IgD-negative memory B cell (primary cell): Measurements from ENCODE around the gene ZBED5. TPM values are rescaled to one million over a fixed set of nuclear protein-coding genes. Genes with fewer than 3 reads are reported as not detected.
A peak's percentile ranks its signal among the peaks of the same experiment; 100 is the strongest.
"Not testable (repeated sequence)": the region's sequence is repeated elsewhere in the genome, so short reads cannot be mapped to it uniquely, and the experiment has no call there.

Experiments
- H3K27ac Mint-ChIP-seq, 3 donors: one replicate each; pipeline ENCODE4 v1.8.0; 2020 to 2022; ENCODE audit warnings: mild to moderate bottlenecking in 3 of 3, mixed read lengths in 3 of 3, moderate library complexity in 1 of 3
- H3K27me3 Mint-ChIP-seq: one replicate; pipeline ENCODE4 v1.8.0; 2021; ENCODE audit warnings: mixed read lengths
- H3K36me3 Mint-ChIP-seq: one replicate; pipeline ENCODE4 v1.8.0; 2020; ENCODE audit warnings: mild to moderate bottlenecking, mixed read lengths
- H3K4me1 Mint-ChIP-seq, 3 donors: one replicate each; pipeline ENCODE4 v1.8.0; 2020 to 2022; ENCODE audit warnings: mixed read lengths in 3 of 3, mild to moderate bottlenecking in 1 of 3
- H3K4me3 Mint-ChIP-seq, 4 donors: one replicate each; pipeline ENCODE4 v1.8.0; 2020 to 2022; ENCODE audit warnings: mild to moderate bottlenecking in 4 of 4, mixed read lengths in 4 of 4, moderate library complexity in 3 of 4
- H3K9me3 Mint-ChIP-seq, 3 donors: one replicate each; pipeline ENCODE4 v1.8.0; 2020 to 2021; ENCODE audit warnings: mixed read lengths in 3 of 3, mild to moderate bottlenecking in 1 of 3
- polyA plus RNA-seq: library from polyadenylated mRNA; unstranded; fragments of 300-500 nt; fragmentation: Illumina TruSeq; gene quantifications from one replicate; pipeline ENCODE4 v1.2.3, GENCODE V29; 2021

Gene ZBED5
- polyA plus RNA-seq, 1 donor from 2014 or later, result 27.2 TPM

GRCh38 chr11:10891151-10891720 lies 33.4 kb upstream of the ZBED5 start:
- Mint-ChIP-seq H3K27me3 (no peaks in the 10 kb centered on the region), H3K36me3 (peaks cover 2% of the 10 kb centered on the region), H3K27ac (no peak overlapping the region), H3K4me1 (peaks cover 0 to 6% (median 0%) of the 10 kb centered on the region in 3 donors), H3K9me3 (peaks cover 5 to 17% (median 11%) of the 10 kb centered on the region in 3 donors), H3K4me3 (no peak overlapping the region)

GRCh38 chr11:10890083-10890482 lies 32.2 kb upstream of the ZBED5 start:
- peaks cover 5 to 17% (median 11%) of the 10 kb centered on the region in 3 donors for H3K9me3 Mint-ChIP-seq
- not testable (repeated sequence) for H3K27ac Mint-ChIP-seq, H3K36me3 Mint-ChIP-seq, H3K4me1 Mint-ChIP-seq, H3K27me3 Mint-ChIP-seq, H3K4me3 Mint-ChIP-seq

- Mint-ChIP-seq H3K36me3 (peaks cover 4% of the 10 kb centered on the region), H3K27me3 (no peaks in the 10 kb centered on the region), H3K27ac (no peak overlapping the region), H3K9me3 (peaks cover under 1 to 20% (median 20%) of the 10 kb centered on the region in 3 donors), H3K4me1 (peaks cover 0 to 3% (median 0%) of the 10 kb centered on the region in 3 donors), H3K4me3 (no peak overlapping the region)
These were observed 29.5 kb upstream of the ZBED5 start for GRCh38 chr11:10887307-10887706.

GRCh38 chr11:10886652-10887250 lies 28.9 kb upstream of the ZBED5 start:
- H3K9me3 Mint-ChIP-seq, result peaks cover 0 to 20% (median 20%) of the 10 kb centered on the region in 3 donors
- no peaks in the 10 kb centered on the region for H3K27me3 Mint-ChIP-seq
- H3K4me3 Mint-ChIP-seq, result no peak overlapping the region
- peaks cover 0 to 2% (median 0%) of the 10 kb centered on the region in 3 donors for H3K4me1 Mint-ChIP-seq
- no peak overlapping the region for H3K27ac Mint-ChIP-seq
- H3K36me3 Mint-ChIP-seq, result peaks cover 4% of the 10 kb centered on the region

- H3K4me1 Mint-ChIP-seq, result peaks cover 0 to 2% (median 0%) of the 10 kb centered on the region in 3 donors
- peaks cover 0 to 20% (median 14%) of the 10 kb centered on the region in 3 donors for H3K9me3 Mint-ChIP-seq
- peaks cover 3% of the 10 kb centered on the region for H3K36me3 Mint-ChIP-seq
- no peaks in the 10 kb centered on the region for H3K27me3 Mint-ChIP-seq
- H3K27ac Mint-ChIP-seq, result no peak overlapping the region
- H3K4me3 Mint-ChIP-seq, result no peak overlapping the region
These were observed 28.0 kb upstream of the ZBED5 start for GRCh38 chr11:10885703-10886363.

GRCh38 chr11:10884292-10884691 lies 26.4 kb upstream of the ZBED5 start:
- H3K36me3 Mint-ChIP-seq, H3K4me1 Mint-ChIP-seq, H3K27ac Mint-ChIP-seq, H3K27me3 Mint-ChIP-seq, H3K9me3 Mint-ChIP-seq, H3K4me3 Mint-ChIP-seq: not testable (repeated sequence)

GRCh38 chr11:10881892-10882291 lies 24.0 kb upstream of the ZBED5 start:
- H3K4me3 Mint-ChIP-seq, result no peak overlapping the region
- no peak overlapping the region for H3K27ac Mint-ChIP-seq

GRCh38 chr11:10878408-10879214 lies 20.8 kb upstream of the ZBED5 start:
- no peaks in the 10 kb centered on the region for H3K27me3 Mint-ChIP-seq
- H3K36me3 Mint-ChIP-seq, result peaks cover 11% of the 10 kb centered on the region
- H3K27ac Mint-ChIP-seq, result no peak overlapping the region
- H3K9me3 Mint-ChIP-seq, result peaks cover 0 to 3% (median 2%) of the 10 kb centered on the region in 3 donors
- H3K4me1 Mint-ChIP-seq, result peaks cover 5 to 6% (median 6%) of the 10 kb centered on the region in 3 donors
- no peak overlapping the region for H3K4me3 Mint-ChIP-seq

More at GRCh38 chr11:10881892-10882291, 24.0 kb upstream of the ZBED5 start:
- Mint-ChIP-seq H3K9me3 (peaks cover 0 to 8% (median 3%) of the 10 kb centered on the region in 3 donors), H3K36me3 (peaks cover 12% of the 10 kb centered on the region), H3K27me3 (no peaks in the 10 kb centered on the region), H3K4me1 (peaks cover 6 to 7% (median 6%) of the 10 kb centered on the region in 3 donors)

GRCh38 chr11:10876158-10876557 lies 18.3 kb upstream of the ZBED5 start:
- Mint-ChIP-seq H3K36me3 (peaks cover 13% of the 10 kb centered on the region), H3K4me1 (peaks cover 8 to 11% (median 9%) of the 10 kb centered on the region in 3 donors), H3K27ac (no peak overlapping the region), H3K27me3 (no peaks in the 10 kb centered on the region), H3K9me3 (peaks cover 2 to 15% (median 10%) of the 10 kb centered on the region in 3 donors), H3K4me3 (no peak overlapping the region)

- Mint-ChIP-seq H3K4me1 (peaks cover 13 to 16% (median 13%) of the 10 kb centered on the region in 3 donors), H3K27me3 (no peaks in the 10 kb centered on the region), H3K4me3 (no peak overlapping the region), H3K27ac (no peak overlapping the region), H3K36me3 (peaks cover 12% of the 10 kb centered on the region), H3K9me3 (peaks cover 2 to 15% (median 11%) of the 10 kb centered on the region in 3 donors)
These were observed 17.7 kb upstream of the ZBED5 start for GRCh38 chr11:10875430-10876021.

GRCh38 chr11:10872097-10872496 lies 14.2 kb upstream of the ZBED5 start:
- H3K9me3 Mint-ChIP-seq, result peaks cover 2 to 15% (median 11%) of the 10 kb centered on the region in 3 donors
- H3K27ac Mint-ChIP-seq, result no peak overlapping the region
- peaks cover 9 to 12% (median 12%) of the 10 kb centered on the region in 3 donors for H3K4me1 Mint-ChIP-seq
- no peak overlapping the region for H3K4me3 Mint-ChIP-seq
- H3K36me3 Mint-ChIP-seq, result peaks cover 9% of the 10 kb centered on the region
- H3K27me3 Mint-ChIP-seq, result no peaks in the 10 kb centered on the region

- Mint-ChIP-seq H3K27me3 (no peaks in the 10 kb centered on the region), H3K27ac (no peak overlapping the region), H3K36me3 (peaks cover 6% of the 10 kb centered on the region), H3K9me3 (peaks cover under 1 to 11% (median 10%) of the 10 kb centered on the region in 3 donors), H3K4me1 (peaks cover 9 to 16% (median 15%) of the 10 kb centered on the region in 3 donors), H3K4me3 (no peak overlapping the region)
These were observed 10.5 kb upstream of the ZBED5 start for GRCh38 chr11:10868352-10868751.

GRCh38 chr11:10866893-10867331 lies 9.1 kb upstream of the ZBED5 start:
- H3K4me1 Mint-ChIP-seq, result peaks cover 18 to 23% (median 20%) of the 10 kb centered on the region in 3 donors
- H3K27me3 Mint-ChIP-seq, result no peaks in the 10 kb centered on the region
- H3K9me3 Mint-ChIP-seq, result peaks cover 0 to 5% (median 1%) of the 10 kb centered on the region in 3 donors
- peaks cover 5% of the 10 kb centered on the region for H3K36me3 Mint-ChIP-seq
- no peak overlapping the region for H3K4me3 Mint-ChIP-seq
- no peak overlapping the region for H3K27ac Mint-ChIP-seq

- H3K27ac Mint-ChIP-seq, result no peak overlapping the region
- no peaks in the 10 kb centered on the region for H3K9me3 Mint-ChIP-seq
- H3K36me3 Mint-ChIP-seq, result peaks cover 6% of the 10 kb centered on the region
- peaks cover 12 to 19% (median 13%) of the 10 kb centered on the region in 3 donors for H3K4me1 Mint-ChIP-seq
- no peaks in the 10 kb centered on the region for H3K27me3 Mint-ChIP-seq
- peak overlapping the region in 1 of 4 donors; percentile 32 for H3K4me3 Mint-ChIP-seq
These were observed 8.0 kb upstream of the ZBED5 start for GRCh38 chr11:10865837-10866270.
